AG04449 (cell line): ENCODE measurements around the gene HIVEP3.

Experiments
- CTCF ChIA-PET: fragments of 350-600 bp; formaldehyde crosslinking; extraction: SDS; loops from one replicate; lab custom pipeline; 2021; ENCODE audit warnings: antibody characterized with exemption; lab: Yijun Ruan, JAX
- POLR2A ChIA-PET: fragments of 400-600, 350-600 bp; formaldehyde crosslinking; extraction: SDS; loops from one replicate; lab custom pipeline; 2020; ENCODE audit warnings: antibody characterized with exemption, inconsistent platforms; lab: Yijun Ruan, JAX
- DNase-seq: peaks from one replicate; pipeline ENCODE4 v3.0.0-alpha.2; 2010; ENCODE audit warnings: low read depth, low spot score
- H3K4me3 ChIP-seq: 2 replicates; pipeline ENCODE4 v1.5.1; 2011; ENCODE audit warnings: low read depth, mild to moderate bottlenecking, control low read depth, low read length
- CTCF ChIP-seq: IDR thresholded peaks from one replicate; pipeline ENCODE4 v1.5.1; 2011; ENCODE audit warnings: mild to moderate bottlenecking, moderate library complexity, low read length, control low read depth, inconsistent platforms; ENCODE audit not compliant: insufficient read depth; ENCODE audit errors: missing control alignments

Gene HIVEP3

GRCh38 chr1:41730806-41731205 is 187.9 kb downstream of the HIVEP3 start:
- no peak for DNase-seq
- no peak overlapping the region for H3K4me3 ChIP-seq
- ChIA-PET CTCF (no interaction called here), POLR2A (no interaction called here)
- no peak for TF ChIP-seq CTCF

GRCh38 chr1:41728403-41729202 is 190.1 kb downstream of the HIVEP3 start:
- CTCF ChIA-PET = interaction anchor here (1.1 kb wide), 1 partner anchor 9 kb away, joined by 3 read pairs; no protein-coding TSS in a partner anchor
- DNase-seq = no peak
- no peak overlapping the region for H3K4me3 ChIP-seq
- no peak for TF ChIP-seq CTCF
- POLR2A ChIA-PET = no interaction called here

DNA sequence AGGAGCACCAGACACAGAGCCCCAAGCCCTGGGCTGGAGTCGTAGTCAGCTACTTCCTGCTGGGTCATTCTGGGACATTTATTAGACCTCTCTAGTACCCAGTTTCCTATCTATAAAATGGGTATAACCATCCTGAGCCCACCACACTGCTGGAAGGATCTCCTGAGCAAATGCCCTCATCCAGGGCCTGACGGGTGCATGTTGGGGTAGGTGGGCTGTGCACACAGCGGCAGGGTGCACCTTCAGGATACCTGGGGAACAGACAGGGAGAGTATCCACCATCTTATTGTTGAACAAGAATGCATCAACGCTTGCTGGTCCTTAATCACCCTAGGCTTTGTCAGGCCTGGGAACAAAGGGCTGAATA is 191.0 kb downstream of the HIVEP3 start:
- ChIA-PET POLR2A (no interaction called here), CTCF (interaction anchor here (1.1 to 1.5 kb wide), 3 partner anchors 9 to 18 kb away, joined by 3 to 4 read pairs (median 3); no protein-coding TSS in a partner anchor)
- H3K4me3 ChIP-seq = no peak overlapping the region
- DNase-seq = no peak
- TF ChIP-seq CTCF = no peak

DNA sequence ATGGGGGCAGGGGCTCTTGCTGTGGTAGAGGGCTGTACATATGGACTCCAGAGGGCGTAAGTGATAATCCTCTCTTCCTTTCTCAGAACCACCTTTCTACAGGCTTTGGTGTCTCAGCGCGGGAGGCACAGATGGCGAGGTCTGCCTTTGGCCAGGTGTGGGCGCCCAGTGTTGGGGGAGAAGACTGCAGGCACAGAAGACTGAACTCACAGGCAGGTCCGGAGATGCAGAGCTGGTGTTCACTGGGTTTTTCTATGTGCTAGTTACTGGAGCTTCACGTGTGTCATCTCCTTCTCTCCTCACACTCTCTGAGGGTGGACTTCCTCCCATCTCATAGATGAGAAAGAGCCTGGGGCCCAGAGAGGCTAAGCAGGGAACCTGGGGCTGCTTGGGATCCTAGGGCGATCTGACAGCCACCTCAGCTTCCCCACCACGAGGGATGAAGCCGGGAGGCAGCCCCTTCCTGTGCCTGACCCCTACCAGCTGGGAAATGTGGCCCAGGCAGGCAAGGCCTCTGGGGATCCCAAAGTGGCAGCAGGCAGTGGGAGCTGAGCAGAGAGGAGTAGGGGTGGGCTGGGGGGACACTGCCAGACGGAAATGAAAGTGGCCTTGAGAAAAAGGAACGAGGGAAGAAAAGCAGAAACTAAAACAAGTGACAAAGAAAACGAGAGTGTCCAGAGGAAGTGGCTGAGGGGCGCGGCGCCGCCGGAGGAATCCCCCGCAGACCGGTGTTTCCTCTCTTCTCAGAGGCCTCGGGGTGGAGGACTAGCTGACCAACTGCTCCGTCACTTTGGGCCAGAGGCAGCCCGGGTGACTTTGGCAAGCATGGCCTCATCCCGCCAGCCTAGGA is 191.6 kb downstream of the HIVEP3 start:
- POLR2A ChIA-PET = no interaction called here
- no peak for DNase-seq
- no peak overlapping the region for H3K4me3 ChIP-seq
- TF ChIP-seq CTCF = no peak
- CTCF ChIA-PET = interaction anchor here (1.1 to 1.5 kb wide), 3 partner anchors 9 to 17 kb away, joined by 3 to 4 read pairs (median 3); no protein-coding TSS in a partner anchor

DNA sequence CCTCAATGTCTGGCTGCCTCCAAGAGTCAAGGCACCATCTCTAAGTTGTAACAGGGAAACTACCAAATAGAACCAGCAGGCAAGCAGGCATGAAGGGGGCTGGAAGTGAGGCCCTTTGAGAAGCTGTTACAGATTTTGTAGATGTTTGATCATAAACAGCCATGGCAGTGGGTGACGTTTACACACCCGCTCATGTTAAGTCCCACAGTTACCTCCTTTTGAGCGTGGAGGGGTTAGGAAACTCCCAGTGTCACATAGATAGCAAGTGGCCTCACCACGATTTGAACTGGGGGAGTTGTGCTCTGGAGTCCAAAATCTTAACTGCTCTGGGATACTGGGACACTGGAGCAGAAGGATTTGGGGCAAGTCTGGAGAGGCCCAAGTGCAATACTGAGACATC is 192.4 kb downstream of the HIVEP3 start:
- no peak for TF ChIP-seq CTCF
- DNase-seq = no peak
- CTCF ChIA-PET = interaction anchor here (1.5 kb wide), 1 partner anchor 16 kb away, joined by 3 read pairs; no protein-coding TSS in a partner anchor
- POLR2A ChIA-PET = no interaction called here
- no peak overlapping the region for H3K4me3 ChIP-seq

DNA sequence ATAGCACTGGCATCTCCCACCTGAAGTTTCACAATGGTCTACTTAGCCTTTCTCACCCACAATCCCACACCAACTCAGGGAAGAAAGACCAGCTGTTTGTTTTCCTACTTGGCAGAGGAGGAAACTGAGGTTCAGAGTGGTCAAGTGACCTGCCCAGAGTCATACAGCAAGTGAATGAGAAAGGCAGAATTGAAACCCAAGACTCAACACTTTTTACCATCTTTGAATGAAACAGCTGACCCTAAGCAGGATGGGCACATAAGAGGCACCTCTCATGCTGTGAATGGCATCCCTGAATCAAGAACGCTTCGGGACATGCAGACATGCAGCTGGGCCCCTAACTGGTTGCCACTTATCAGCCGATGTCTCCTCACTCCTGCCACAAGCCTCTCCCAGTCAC is 193.8 kb downstream of the HIVEP3 start:
- ChIA-PET CTCF (no interaction called here), POLR2A (no interaction called here)
- H3K4me3 ChIP-seq = no peak overlapping the region
- DNase-seq = no peak
- no peak for TF ChIP-seq CTCF
